Stomach (tissue), 4 donors: Measurements from ENCODE around the gene KIRREL3.

Experiments
- CTCF ChIP-seq, 7 experiments: fragments of 450-650 bp in 4 of 7; fragments of 200-600 bp in 3 of 7; sonication (generic) in 3 of 7; IDR thresholded peaks; one replicate each; pipeline ENCODE4 v1.5.1; 2016 to 2019; ENCODE audit warnings: antibody characterized with exemption in 7 of 7, control low read depth in 2 of 7, mild to moderate bottlenecking in 1 of 7
- POLR2A ChIP-seq, 4 donors: fragments of 450-650 bp; IDR thresholded peaks; one replicate each; pipeline ENCODE4 v1.6.1; 2016; ENCODE audit warnings: antibody characterized with exemption in 4 of 4, control low read depth in 2 of 4, mild to moderate bottlenecking in 1 of 4, moderate library complexity in 1 of 4
- POLR2AphosphoS5 ChIP-seq, 3 donors: sonication (generic); formaldehyde crosslinking; IDR thresholded peaks; one replicate each; pipeline ENCODE4 v1.6.1; 2016; ENCODE audit warnings: antibody characterized with exemption in 3 of 3

- no peak for TF ChIP-seq POLR2AphosphoS5 (IDR thresholded peaks at IDR 0.05)
- no peak for TF ChIP-seq CTCF (IDR thresholded peaks at IDR 0.05)
- no peak for TF ChIP-seq POLR2A (IDR thresholded peaks at IDR 0.05)
These were observed 401.2 kb downstream of the KIRREL3 start for GRCh38 chr11:126599217-126599897.
